Middle frontal gyrus (tissue), 1 donor: Measurements from ENCODE around the gene SULT1A1.
A peak's percentile ranks its signal among the peaks of the same experiment; 100 is the strongest.
"Not testable (repeated sequence)": the region's sequence is repeated elsewhere in the genome, so short reads cannot be mapped to it uniquely, and the experiment has no call there.

Experiments
- DNase-seq: peaks from one replicate; pipeline ENCODE4 v3.0.0-alpha.2; 2015; ENCODE audit warnings: low spot score; ENCODE audit errors: extremely low spot score

SULT1A1 gene

DNA sequence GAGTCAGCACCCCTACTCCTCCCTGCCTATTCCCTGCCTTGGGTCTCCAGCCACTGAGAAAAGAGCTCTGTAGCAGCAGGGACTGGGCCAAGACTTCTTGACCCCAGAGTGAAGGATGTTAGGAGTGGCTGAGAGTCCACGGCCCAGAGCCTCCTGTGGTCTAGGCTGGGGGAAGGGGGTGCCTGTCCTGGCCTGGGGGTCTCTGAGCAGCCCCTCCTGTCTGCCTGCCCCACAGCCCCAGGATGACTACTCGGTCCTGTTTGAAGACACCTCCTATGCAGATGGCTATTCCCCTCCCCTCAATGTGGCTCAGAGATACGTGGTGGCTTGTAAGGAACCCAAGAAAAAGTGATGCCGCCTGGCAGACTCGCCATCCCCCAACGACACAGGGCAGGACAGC, 18.5 kb downstream of the SULT1A1 start:
- no peak for DNase-seq

DNA sequence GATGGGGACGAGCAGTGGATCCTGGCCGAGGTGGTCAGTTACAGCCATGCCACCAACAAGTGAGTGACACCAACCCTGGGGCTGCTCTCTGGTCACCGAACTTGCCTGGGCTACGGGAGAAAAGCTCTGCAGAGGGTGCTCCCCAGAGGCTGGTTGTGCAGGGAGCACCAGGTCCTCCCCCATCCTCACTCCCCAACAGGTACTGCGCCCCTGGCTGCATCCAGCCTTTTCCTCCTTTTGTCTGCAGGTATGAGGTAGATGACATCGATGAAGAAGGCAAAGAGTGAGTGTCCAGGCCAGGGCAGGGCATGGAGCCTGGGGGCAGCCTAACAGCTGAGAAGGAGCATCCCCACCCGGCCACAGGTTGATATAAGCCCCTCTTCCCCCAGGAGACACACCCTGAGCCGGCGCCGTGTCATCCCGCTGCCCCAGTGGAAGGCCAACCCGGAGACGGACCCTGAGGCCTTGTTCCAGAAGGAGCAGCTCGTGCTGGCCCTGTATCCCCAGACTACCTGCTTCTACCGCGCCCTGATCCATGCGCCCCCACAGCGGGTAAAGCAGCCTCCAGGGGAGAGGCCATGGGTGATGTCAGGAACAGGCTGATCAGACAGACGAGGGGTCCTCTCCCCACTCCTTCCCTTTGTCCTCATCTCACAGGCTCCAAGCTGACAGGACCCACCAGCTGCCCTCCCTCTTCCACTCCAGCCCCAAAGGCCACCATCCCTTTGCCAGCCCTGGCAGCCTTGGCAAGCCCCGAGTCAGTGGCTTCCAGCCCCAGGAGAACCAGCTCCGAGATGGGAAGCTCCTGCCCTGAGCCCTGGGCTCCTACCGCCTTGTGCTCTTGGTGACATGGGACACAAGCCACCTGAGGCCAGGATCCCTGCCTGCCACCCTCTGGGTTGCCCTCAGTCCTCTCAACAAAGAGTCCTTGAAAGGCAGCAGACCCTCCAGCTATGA, 19.2 kb downstream of the SULT1A1 start:
- no peak for DNase-seq

DNA sequence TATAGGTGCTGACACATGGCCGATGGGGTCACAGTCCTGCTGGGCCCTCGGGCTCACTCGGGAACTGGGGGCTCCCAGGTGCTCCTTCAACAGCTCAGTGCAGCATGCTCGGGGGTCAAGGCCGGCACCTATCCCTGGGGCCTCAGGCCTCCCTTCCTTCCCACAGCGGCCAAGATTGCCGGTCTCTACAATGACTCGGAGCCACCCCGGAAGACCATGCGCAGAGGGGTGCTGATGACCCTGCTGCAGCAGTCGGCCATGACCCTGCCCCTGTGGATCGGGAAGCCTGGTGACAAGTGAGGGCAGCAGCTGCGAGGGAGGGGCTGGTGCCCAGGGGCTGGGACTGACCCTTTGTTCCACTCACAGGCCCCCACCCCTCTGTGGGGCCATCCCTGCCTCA, 19.9 kb downstream of the SULT1A1 start:
- DNase-seq = no peak

DNA sequence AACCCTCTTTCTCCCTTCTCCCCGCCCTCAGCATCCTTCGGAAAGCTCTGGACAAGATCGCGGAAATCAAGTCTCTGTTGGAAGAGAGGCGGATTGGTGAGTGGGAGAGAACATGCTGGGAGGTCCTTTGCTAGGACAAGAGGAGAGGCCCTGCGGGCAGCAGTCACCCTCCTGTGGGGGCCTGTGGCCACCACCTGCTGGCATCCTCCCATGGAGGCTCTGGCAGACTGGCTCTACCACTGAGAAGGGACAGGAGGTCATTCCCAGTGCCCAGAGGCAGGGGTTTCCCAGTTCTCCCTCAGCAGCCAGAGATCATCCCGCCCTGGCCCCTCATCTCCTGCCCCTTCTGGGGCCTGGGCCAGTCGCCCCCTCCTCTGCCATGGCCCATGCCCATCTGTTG, 20.8 kb downstream of the SULT1A1 start:
- DNase-seq = no peak

DNA sequence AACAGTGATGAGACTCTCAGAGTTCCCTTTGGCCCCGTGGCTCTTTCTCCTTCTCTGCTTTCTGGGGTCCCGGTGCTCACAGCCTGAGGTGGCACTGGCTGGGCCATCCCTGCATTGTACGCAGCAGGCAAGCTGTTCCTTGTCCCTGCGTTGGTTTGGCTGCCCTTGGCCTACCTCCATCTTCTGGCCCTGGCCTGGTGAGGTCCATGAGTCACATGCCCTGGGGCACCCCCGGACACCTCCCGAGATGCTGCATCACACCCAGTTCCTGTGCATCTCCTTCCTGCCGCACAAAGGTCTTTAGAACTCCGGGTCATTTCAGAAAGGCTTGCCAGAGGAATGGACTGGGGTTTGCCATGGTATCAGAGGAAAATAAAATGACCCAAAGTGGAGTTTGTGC, 22.5 kb downstream of the SULT1A1 start:
- DNase-seq = no peak

DNA sequence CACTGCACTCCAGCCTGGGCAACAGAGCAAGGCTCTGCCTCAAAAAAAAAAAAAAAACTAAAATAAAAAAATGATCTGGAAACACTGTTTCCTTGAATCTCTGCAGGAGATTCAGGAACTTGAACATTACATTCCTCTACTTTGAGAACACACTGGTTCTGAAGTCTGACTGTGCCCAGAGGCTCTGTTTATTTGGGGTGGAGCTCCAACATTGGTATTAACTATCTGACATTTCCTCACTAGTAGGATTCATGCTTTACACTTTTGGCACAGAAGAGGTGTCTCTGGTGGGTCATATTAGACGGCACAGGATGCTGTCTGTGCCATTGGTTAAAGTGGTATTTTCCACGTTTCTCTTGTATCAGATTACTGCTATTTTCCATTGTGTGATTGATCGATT, 23.4 kb downstream of the SULT1A1 start:
- no peak for DNase-seq

DNA sequence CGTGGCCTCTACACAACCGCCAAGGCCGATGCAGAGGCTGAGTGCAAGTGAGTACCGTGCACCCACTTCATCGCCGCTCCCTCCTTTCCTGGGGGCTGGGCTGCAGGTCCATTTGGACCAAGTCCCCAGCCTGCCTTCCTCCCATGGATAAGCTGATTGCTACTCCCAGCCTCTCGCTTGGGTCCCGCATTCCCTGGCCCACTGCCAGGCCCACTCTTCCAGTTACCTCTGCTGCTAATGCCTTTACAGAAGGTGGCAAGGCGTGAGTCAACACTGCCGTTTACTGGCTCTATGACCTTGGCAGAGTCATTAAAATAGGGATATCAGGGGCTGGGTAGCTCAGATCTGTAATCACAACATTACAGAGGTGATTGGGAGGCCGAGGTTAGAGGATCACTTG, 24.2 kb downstream of the SULT1A1 start:
- no peak for DNase-seq

DNA sequence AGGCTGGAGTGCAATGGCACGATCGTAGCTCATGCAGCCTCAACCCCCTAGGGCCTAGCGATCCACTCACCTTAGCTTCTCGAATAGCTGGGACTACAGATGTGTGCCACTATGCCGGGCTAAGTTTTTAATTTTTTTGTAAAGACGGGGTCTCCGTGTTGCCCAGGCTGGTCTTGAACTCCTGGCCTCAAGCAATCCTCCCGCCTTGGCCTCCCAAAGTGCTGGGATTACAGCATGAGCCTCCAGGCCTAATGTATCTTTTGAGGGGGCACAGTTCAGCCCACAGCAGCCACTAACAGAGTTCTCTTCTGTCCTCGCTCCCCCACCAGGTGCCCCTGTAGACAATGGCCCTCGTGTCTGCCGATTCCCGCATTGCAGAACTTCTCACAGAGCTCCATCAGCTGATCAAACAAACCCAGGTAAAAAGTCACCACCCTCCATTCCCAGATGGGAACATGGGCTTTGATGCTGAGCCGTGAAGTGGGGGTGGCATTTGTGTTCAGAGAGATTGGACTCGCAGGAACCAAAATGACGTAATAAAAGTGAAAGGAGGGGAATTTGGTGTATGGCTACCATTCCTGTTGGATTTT, 29.0 kb downstream of the SULT1A1 start:
- no peak for DNase-seq

DNA sequence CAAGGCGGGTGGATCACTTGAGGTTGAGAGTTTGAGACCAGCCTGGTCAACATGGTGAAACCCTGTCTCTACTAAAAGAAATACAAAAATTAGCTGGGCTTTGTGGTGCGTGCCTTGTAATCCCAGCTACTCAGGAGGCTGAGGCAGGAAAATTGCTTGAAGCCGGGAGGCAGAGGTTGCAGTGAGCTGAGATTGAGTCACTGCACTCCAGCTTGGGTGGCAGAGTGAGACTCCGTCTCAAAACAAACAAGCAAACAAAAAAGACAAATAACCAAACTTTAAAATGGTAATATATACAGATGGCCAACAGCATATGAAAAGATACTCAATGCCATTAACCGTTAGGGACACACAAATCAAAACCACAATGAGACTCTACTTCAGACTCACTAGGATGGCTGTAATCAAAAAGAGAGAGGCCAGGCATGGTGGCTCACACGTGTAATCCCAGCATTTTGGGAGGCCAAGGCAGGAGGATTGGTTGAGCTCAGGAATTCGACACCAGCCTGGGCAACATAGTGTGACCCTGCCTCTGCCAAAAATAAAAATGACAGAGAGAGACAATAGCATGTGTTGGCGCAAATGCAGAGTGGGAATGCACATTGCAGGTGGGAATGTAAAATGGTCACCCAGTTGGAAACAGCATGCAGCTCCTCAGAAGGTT, 34.3 kb downstream of the SULT1A1 start:
- DNase-seq = no peak

DNA sequence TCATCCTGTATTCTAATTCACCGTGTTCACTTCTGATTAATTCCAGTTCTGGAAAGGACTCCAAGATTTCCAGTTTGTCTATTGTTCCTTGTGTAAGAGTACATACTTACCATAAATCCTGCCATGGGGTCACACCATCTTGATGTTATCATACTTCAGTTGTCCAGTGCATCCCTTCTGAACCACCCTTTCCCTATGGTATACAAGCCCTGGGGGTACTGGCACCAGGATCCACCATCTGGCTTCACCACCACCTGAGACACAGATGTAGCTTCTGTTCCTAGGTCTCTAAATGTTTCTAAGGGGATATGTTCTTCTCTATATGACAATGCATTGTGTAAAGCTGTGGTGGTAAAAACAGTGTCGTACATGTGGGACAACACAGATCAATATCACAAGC, 34.9 kb downstream of the SULT1A1 start:
- DNase-seq = no peak

DNA sequence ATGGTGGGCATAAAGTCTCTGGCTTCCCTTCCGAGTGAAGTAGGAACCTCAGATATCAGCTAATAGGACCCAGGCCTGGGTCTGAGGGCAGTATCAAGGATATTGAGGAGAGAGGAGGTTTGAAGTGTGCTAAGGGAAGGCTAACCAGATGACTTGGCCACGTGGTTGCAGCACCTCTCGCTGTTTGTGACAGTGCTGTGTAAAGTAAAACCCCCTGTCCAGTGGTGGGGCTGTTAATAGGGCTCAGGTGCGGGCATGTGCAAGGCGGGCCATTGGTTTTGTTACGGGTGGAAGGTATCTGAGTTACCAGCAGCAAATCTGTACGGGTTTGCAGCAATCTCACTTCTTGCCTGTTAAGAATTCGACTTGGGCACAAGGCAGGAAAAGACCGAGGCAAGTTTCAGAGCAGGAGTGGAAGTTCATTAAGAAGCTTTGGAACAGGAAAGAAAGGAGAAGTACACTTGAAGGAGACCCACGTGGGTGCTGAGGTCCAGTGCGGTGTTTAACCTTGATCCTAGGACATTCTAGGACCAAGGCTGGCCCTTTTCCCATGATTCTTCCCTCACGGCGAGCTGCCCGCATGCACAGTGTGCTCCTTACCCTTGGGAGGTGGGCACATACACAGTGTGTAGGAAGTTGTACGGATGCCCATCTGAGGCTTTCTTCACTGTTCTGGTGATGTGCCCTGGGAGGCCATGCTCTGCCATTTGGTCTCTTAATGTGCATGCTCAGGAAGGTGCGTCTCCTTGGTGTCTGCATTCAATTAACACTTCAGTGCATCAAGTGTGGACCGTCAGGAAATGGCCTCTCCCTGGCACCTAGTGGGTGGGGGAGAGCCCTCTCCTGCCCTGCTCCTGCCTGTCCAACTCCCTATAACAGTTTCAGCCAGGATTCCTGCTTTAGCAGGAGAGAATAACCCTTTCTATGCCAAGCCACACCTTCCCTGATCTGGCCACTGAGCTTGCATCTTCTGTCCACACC, 35.8 kb downstream of the SULT1A1 start:
- no peak for DNase-seq

DNA sequence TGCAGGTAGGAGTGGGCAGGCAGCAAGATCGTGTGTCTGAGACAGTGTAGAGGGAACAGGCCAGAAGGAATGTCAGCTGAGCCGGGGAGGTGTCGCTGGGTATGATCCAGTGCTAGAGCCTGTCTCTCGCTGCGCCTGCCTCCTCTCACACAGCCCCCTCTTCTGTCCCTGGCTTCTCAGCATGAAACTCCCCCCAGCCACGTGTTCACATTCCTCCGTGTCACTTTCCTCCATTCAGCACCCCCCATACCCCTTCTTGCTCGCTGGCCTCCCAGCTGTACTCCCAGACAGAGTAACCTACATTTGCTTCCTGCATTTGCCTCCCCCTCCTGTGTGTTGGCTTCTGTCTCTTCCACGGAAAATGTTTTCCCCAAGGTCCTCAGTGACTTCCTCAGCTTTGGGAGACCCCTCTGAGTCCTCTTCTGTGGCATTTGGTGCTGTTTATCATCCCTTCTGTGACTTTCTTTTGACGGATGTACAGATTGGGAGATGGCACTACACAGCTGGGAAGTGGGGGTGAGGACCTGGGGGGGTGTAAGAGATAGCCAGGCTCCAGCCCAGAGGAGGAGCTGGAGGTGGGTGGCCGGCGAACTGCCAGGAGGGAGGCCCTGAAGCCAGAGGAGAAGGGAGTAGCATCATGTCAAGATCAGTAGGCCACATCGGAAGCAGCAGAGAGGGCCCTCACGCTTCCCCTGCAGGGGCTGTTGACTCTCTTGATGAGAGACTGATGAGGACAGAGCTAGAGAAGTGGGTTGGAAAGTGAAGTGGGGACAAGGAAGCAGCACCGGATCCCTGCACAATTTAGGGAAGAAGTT, 36.9 kb downstream of the SULT1A1 start:
- DNase-seq = peak; percentile 13

DNA sequence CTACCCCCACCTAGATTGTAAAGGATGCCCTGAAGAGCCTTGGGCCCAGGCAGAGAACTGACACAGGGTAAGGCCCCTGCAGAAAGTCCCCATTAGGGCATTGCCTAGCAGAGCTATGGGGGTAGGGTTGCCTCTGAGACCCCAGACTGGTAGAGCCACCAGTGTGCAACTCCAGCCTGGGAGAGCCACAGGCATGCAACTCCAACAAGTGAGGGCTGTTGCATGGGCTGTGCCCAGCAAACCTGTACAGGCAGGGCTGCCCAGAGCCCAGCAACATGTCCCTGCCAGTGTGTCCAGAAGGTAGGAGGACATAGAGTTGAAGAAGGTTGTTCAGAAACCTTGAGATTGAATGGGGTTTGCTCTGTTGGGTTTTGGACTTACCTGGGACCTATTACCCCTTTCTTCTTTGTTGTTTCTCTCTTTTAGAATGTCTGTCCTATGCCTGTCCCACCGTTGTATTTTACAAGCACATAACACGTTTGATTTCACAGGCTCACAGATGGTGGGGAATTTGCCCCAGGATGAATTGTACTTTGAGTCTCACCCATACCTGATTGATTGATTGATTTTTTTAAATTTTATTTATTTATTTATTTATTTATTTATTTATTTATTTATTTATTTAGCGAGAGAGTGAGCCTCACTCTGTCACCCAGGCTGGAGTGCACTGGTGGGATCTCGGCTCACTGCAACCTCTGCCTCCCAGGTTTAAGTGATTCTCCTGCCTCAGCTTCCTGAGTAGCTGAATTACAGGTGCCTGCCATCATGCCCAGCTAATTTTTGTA, 39.7 kb downstream of the SULT1A1 start:
- DNase-seq = no peak

DNA sequence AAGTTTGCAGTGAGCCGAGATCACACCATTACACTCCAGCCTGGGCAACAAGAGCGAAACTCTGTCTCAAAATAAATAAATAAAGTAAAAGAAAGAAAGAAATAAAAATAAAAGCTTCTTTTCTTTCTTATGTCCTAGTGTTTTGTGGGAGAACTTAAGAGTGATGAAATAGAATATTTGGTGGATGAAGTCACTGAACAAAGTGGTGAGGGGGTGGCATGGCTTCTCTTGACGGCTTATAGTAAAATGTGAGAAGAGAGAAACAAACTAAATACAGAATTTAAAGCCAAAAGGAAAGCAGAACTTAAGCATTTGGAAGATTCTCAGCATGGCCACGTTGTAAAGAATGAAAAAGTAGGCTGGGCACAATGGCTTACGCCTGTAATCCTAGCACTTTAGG, 40.8 kb downstream of the SULT1A1 start:
- no peak for DNase-seq

DNA sequence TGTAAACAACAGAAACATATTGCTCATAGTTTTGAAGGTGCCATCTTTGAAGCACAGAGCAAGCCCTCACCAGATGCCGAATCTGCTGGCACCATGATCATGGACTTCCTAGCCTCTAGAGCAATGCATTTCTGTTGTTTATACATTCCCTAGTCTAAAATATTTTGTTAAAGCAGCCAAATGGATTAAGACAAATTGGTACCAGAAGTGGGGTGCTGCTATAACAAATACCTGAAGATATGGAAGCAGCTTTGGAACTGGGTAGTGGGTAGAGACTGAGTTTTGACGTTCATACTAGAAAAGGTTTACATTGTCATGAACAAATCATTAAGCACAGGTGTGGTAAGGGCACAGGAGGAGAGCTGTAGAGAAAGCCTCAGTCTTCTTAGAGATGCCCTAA, 42.6 kb downstream of the SULT1A1 start:
- no peak for DNase-seq

DNA sequence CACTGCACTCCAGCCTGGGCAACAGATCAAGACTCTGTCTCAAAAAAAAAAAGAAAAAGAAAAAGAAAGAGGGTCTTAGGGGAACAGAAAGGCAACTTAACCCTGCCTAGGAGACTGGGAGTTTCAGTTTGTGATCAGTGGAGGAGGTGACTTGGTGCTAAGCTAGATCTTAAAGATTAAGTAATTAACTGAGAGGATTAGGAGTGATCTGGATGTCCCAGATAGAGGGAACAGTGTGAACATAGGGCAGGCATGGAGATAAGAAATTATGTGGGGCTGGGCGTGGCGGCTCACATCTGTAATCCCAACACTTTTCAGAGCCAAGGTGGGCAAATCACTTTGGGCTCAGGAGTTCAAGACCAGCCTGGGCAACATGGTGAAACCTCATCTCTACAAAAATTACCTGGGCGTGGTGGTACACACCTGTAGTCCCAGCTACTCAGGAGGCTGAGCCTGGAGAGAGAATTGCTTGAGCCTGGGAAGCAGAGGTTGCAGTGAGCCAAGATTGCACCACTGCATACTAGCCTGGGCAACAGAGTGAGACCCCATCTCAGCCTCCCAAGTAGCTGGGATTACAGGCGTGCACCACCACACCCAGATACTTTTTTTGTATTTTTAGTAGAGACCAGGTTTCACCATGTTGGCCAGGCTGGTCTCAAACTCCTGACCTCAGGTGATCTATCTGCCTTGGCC, 43.5 kb downstream of the SULT1A1 start:
- DNase-seq = not testable (repeated sequence)

DNA sequence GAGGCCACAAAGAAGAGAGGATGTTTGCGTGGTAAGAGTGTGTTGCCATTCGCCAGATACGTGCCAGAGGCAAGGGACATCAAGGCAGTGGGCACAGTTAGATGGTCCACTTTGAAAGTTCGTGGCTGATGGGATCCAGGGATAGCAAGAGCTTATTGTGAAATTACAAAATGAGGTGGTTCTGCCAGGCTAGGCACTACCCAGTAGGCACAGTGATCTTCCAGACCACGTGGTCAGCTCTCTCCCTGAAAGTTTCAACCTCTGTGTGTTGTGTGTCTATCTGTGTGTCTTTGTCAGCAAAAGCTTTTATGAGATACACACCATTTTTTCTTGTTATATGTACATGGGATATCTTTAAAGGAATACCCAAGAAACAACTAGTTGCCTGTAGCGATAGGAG, 46.6 kb downstream of the SULT1A1 start:
- DNase-seq = no peak

DNA sequence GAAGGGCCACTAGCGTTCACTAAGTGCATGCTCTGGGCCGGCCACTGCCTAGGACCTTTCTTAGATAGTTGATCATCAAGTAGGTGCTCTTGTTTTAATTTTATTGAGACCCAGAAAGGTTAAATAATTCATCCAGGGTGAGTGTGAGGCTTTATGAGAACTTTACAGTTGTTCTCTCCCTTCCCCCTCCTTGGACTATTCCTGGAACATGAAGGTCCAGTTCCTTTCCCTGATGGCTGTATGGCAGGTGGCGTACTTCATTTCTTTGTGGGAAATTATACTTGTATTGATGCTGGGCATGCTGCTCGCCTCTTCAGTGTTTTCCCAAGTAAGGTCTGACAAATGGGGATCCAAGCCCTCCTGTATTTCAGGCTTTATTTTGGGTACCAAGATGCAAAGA, 47.6 kb downstream of the SULT1A1 start:
- no peak for DNase-seq
